ENCODE measurements around the gene ENTPD8.
"Not testable (repeated sequence)": the region's sequence is repeated elsewhere in the genome, so short reads cannot be mapped to it uniquely, and the experiment has no call there.

ENTPD8 gene

GRCh38 chr9:137411645-137412380 lies 29.3 kb downstream of the ENTPD8 start:
- DNase-seq (ENCODE audit: low read depth in 2 of 2), result peak; percentile 39 to 51

DNA sequence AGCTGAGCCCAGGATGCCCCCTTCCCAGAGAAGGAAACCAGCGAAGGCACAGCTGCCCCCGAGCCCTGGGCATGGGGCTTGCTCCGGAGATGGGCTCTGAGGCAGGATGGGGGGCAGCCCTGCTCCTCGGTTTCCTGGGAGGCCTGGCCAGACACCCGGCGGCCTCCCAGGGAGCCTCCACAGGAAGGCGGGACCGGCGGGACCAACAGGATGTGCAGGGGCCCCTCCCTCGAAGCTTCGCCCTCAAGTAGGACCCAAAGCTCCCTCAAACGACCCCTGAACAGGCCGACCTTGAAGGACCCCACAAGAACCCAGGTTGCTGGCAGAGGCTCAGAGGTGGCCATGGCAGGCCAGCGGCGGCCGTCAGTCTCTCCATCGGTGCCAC lies 29.9 kb downstream of the ENTPD8 start:
- DNase-seq (ENCODE audit: low read depth in 2 of 2), result no peak

GRCh38 chr9:137410891-137411249 lies 30.3 kb downstream of the ENTPD8 start:
- DNase-seq (ENCODE audit: low read depth in 2 of 2), result no peak

- DNase-seq (ENCODE audit: low read depth in 2 of 2), result not testable (repeated sequence)
Observed at GRCh38 chr9:137410236-137410890, 30.8 kb downstream of the ENTPD8 start.

DNA sequence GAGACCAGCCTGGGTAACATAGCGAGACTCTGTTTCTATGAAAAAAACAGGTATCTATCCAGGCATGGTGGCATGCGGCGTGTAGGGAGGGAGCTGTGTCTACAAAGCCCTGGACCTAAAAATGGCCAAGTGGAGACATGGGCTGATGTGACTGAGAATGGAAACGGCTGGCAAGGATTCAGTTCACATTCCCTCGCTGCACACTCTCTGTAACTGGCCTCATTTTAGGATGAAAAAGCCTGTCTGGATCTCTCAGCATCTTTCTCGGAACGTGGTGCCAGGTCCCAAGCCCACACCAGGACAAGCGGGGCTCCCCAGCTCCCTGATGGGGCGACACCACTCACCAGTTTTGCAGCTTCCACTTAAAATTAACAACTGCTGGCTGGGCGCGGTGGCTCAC lies 31.6 kb downstream of the ENTPD8 start:
- no peak for DNase-seq (ENCODE audit: low read depth in 2 of 2)

DNA sequence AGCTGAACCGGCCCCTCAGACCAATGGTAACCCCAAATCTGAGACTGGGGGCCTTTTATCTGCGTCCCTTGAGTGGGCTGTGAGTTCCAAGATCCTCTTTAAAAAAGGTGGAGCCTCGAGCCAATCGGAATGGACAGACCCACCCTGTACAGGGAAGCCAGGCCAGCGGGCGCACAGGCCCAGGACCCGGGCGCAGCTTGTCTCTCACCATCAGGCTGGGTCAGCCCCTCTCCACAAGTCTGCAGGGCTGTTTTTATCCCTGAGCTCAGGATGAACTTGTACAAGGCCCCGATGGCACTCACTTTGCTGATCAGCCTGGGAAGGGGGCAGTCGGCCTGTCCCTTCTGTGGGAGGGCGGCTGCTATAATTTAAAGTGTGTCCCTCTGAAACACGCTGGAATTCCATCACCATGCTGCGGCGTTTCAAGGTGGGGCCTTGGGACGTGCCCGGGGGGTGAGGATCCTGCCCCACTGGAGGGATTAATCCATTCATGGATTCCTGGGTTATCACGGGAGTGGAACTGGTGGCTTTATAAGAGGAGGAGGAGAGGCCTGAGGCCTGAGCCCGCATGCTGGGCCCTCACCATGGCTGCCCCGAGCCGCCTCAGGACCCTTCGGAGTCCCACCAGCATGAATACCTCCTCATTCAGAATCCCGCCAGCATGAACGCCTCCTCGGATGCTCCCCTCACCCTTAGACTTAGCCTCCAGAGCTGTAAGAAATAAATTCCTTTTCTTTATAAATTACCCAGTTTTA lies 32.3 kb downstream of the ENTPD8 start:
- no peak for DNase-seq (ENCODE audit: low read depth in 2 of 2)

GRCh38 chr9:137407590-137408300 lies 33.4 kb downstream of the ENTPD8 start:
- DNase-seq (ENCODE audit: low read depth in 2 of 2), result no peak

- peak; percentile 52 to 55 for DNase-seq (ENCODE audit: low read depth in 2 of 2)
Observed at GRCh38 chr9:137406876-137407589, 34.1 kb downstream of the ENTPD8 start.

- DNase-seq (ENCODE audit: low read depth in 2 of 2), result no peak
Observed at GRCh38 chr9:137406085-137406760, 34.9 kb downstream of the ENTPD8 start.

DNA sequence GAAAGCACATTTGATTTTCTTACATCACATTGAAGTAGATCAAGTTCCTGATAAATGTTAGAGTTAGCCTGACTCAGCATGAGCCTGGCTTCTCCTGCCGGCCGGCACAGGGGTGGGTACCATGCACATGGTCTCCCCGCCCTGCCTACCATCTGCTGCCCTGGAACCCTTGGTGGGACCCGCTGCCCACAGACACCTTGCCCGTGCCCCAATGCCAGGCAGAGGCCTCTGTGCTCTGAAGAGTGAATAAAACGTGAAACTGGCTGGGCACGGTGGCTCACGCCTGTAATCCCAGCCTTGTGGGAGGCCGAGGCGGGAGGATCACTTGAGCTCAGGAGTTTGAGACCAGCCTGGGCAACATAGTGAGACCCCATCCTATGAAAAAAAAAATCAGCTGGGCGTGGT lies 35.5 kb downstream of the ENTPD8 start:
- DNase-seq (ENCODE audit: low read depth in 2 of 2), result no peak

DNA sequence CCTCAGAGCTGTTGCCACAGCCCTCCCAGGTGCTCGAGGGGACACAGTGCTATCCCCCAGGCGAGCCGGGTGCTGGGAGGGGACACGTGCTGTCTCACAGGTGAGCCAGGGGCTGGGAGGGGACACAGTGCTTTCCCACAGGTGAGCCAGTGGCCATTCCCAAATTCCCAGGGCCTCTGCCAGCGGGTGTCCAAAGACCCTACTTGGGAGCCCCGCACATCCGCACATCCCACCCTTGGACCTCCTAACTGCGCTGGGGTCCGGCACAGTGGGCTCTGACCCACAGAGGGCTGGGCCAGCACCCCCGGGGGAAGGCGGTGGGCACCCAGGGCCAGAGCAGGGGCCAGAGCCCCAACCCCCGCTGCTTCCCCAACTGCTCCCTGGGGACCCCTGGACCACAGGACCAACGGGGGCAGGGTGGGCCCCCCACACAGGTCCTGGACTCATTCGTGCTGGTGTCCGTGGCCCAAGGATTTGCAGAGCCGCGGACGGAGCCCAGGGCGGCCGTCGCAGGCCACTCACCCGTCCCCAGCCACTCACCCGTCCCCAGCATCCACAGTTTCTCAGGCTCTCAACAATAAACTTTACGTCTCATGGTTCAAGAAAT lies 36.1 kb downstream of the ENTPD8 start:
- no peak for DNase-seq (ENCODE audit: low read depth in 2 of 2)

DNA sequence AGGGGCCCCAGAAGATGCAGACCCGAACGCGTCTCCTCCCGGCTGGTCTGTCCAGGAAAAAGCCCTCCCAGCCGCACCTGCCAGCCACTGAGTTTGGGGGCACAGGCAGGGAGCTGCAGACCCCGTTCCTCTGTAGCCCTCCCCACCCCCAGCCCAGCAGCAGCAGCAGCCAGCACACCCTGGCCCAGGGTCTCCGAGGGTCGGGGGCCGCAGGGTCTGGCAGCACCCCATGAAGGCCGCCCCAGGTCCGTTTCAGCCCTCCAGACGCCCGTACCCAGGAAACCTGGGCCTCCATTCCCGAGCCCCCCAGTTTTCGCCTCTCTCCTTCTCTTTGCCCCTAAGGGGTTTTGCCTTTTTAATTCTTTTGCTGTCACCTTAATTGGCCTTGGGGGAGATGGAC lies 37.9 kb downstream of the ENTPD8 start:
- DNase-seq (ENCODE audit: low read depth in 2 of 2), result no peak

- DNase-seq (ENCODE audit: low read depth in 2 of 2), result no peak
Observed at GRCh38 chr9:137402746-137403145, 38.4 kb downstream of the ENTPD8 start.

- no peak for DNase-seq (ENCODE audit: low read depth in 2 of 2)
Observed at GRCh38 chr9:137398561-137399468, 42.3 kb downstream of the ENTPD8 start.

DNA sequence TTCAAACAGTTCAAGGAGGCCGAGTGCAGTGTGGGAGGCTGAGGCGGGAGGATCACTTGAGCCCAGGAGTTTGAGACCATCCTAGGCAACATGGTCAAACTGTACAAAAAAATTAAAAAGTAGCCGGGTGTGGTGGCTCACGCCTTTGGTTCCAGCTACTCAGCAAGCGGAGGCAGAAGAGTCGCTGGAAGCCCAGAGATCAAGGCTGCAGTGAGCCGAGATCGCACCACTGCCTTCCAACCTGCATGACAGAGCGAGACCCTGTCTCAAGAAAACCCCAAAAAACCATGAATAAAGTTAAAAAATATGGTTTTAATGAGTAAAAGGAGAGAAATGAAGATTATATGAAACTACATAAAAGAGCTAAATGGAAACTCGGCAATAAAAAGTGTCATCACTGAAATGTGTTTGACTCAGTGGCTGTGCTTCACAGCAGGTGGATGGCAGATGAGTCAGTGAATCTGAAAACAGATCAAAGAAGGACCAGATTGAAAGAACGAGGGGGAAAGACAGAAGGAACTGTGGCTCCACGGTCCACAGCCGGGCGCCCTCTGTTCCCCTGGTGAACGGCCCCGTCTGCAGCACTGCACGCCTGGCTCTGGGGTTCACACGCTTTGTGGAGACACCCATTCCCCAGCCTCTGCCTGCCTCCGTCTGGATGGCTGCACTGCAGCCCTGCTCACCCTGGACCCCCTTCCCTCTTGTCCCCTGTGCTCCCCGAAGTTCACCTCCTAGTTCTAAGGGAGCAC lies 43.3 kb downstream of the ENTPD8 start:
- peak in 1 of 2 donors; percentile 19 for DNase-seq (ENCODE audit: low read depth in 2 of 2)

- no peak for DNase-seq (ENCODE audit: low read depth in 2 of 2)
Observed at GRCh38 chr9:137396634-137397367, 44.4 kb downstream of the ENTPD8 start.

DNA sequence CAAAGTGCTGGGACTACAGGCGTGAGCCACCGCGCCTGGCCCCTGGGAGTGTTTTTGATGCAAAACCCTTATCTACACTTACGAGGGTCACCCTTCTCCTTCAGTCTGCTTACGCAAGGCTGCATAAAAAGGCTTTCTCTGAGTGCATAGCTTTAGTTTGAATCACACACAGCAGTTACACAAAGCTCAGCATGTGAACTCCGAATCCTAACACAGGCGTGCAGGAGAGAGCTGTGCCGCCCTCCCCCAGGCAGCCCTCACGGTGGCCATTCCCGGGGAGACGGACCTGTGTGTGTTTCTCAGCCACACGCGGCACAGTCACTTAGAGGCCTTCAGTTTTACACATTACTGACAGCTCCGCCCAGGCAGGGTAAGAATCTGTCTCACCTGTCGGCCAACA lies 44.9 kb downstream of the ENTPD8 start:
- DNase-seq (ENCODE audit: low read depth in 2 of 2), result no peak

GRCh38 chr9:137395666-137396010 lies 45.5 kb downstream of the ENTPD8 start:
- DNase-seq (ENCODE audit: low read depth in 2 of 2), result no peak
